Measurements from ENCODE around the gene INAFM2.

GRCh38 chr15:40302981-40303380 is 20.5 kb upstream of the INAFM2 start:
- TF ChIP-seq CTCF (IDR thresholded peaks at IDR 0.05) (no peak), EZH2 (IDR thresholded peaks at IDR 0.05) (no peak)
